WTC11 (cell line): ENCODE measurements around the gene NRXN3. TPM values are rescaled to one million over a fixed set of nuclear protein-coding genes. Genes with fewer than 3 reads are reported as not detected.
A peak's percentile ranks its signal among the peaks of the same experiment; 100 is the strongest.

ENCODE experiments used
- ATAC-seq: fragments of 200-7000 bp; cut with Tn5 transposase; 2 replicates; pipeline ENCODE4 v1.10.0; 2021; ENCODE audit warnings: mild to moderate bottlenecking, moderate library complexity
- CTCF ChIA-PET: fragments of 300-600 bp; sonication (Branson Sonifier 250); formaldehyde crosslinking; loops from one replicate; lab custom pipeline; 2021; ENCODE audit warnings: antibody characterized with exemption; lab: Charles Lee
- POLR2A ChIA-PET: fragments of 350-600 bp; sonication (Branson Sonifier 250); formaldehyde crosslinking; loops from one replicate; lab custom pipeline; 2021; ENCODE audit warnings: antibody characterized with exemption; lab: Charles Lee
- DNase-seq: peaks from one replicate; pipeline ENCODE4 v3.0.0; 2021; ENCODE audit warnings: low spot score
- H3K27ac Mint-ChIP-seq: 2 replicates; pipeline ENCODE4 v1.8.0; 2021; ENCODE audit warnings: mixed read lengths
- H3K27me3 Mint-ChIP-seq: 2 replicates; pipeline ENCODE4 v1.8.0; 2021; ENCODE audit warnings: low read depth, mild to moderate bottlenecking, moderate library complexity, mixed read lengths
- H3K36me3 Mint-ChIP-seq: 2 replicates; pipeline ENCODE4 v1.8.0; 2021; ENCODE audit warnings: mixed read lengths
- H3K4me1 Mint-ChIP-seq: 2 replicates; pipeline ENCODE4 v1.8.0; 2022; ENCODE audit warnings: mixed read lengths
- H3K4me3 Mint-ChIP-seq: 2 replicates; pipeline ENCODE4 v1.8.0; 2021; ENCODE audit warnings: mild to moderate bottlenecking, moderate library complexity, mixed read lengths
- H3K9me3 Mint-ChIP-seq: 2 replicates; pipeline ENCODE4 v1.8.0; 2021; ENCODE audit warnings: mixed read lengths
- CREM ChIP-seq: sonication (generic); formaldehyde crosslinking; IDR thresholded peaks from 2 replicates; pipeline ENCODE4 v1.8.1; 2022; ENCODE audit warnings: mild to moderate bottlenecking, missing genetic modification reagents, moderate library complexity
- FOXK1 ChIP-seq: sonication (generic); formaldehyde crosslinking; IDR thresholded peaks from 2 replicates; pipeline ENCODE4 v1.8.0; 2022; ENCODE audit warnings: mild to moderate bottlenecking, moderate library complexity, missing genetic modification reagents
- NFATC4 ChIP-seq: fragments of 250-450 bp; sonication (Bioruptor Pico); IDR thresholded peaks from 2 replicates; pipeline ENCODE4 v1.9.0; 2021; ENCODE audit warnings: mild to moderate bottlenecking
- NFE2L1 ChIP-seq: sonication (generic); formaldehyde crosslinking; IDR thresholded peaks from 2 replicates; pipeline ENCODE4 v1.8.1; 2023; ENCODE audit warnings: missing genetic modification reagents
- TEAD1 ChIP-seq: sonication (generic); formaldehyde crosslinking; IDR thresholded peaks from 2 replicates; pipeline ENCODE4 v1.8.0; 2022; ENCODE audit warnings: mild to moderate bottlenecking, missing genetic modification reagents
- ZNF138 ChIP-seq: sonication (generic); formaldehyde crosslinking; conservative IDR thresholded peaks from 2 replicates; pipeline ENCODE4 v1.8.1; 2022; ENCODE audit warnings: mild to moderate bottlenecking, moderate library complexity, missing genetic modification reagents
- ZNF317 ChIP-seq: sonication (generic); formaldehyde crosslinking; IDR thresholded peaks from 2 replicates; pipeline ENCODE4 v1.8.1; 2023; ENCODE audit warnings: low read depth, mild to moderate bottlenecking, moderate library complexity, missing genetic modification reagents, borderline replicate concordance
- ZNF396 ChIP-seq: fragments of 250-450 bp; sonication (Bioruptor Pico); IDR thresholded peaks from 2 replicates; pipeline ENCODE4 v1.8.0; 2021; ENCODE audit warnings: mild to moderate bottlenecking, moderate library complexity, borderline replicate concordance
- total RNA-seq: library from RNA; stranded (reverse); gene quantifications from 3 replicates; pipeline ENCODE4 v1.2.3, GENCODE V29; 2021
- TF ChIP-seq, protein P1 (sequence below): fragments of 250-450 bp; sonication (Bioruptor Pico); IDR thresholded peaks from 2 replicates; pipeline ENCODE4 v1.9.0; 2021; ENCODE audit warnings: mild to moderate bottlenecking
- TF ChIP-seq, protein P2 (sequence below): fragments of 200-600 bp; IDR thresholded peaks from 2 replicates; pipeline ENCODE4 v1.8.0; 2022; ENCODE audit warnings: antibody characterized with exemption
- TF ChIP-seq, protein P3 (sequence below): sonication (generic); formaldehyde crosslinking; IDR thresholded peaks from 2 replicates; pipeline ENCODE4 v1.8.0; 2022; ENCODE audit warnings: mild to moderate bottlenecking, missing genetic modification reagents
- TF ChIP-seq, protein P4 (sequence below): sonication (generic); formaldehyde crosslinking; IDR thresholded peaks from 2 replicates; pipeline ENCODE4 v1.8.0; 2022; ENCODE audit warnings: missing genetic modification reagents
- TF ChIP-seq, protein P5 (sequence below): sonication (generic); formaldehyde crosslinking; IDR thresholded peaks from 2 replicates; pipeline ENCODE4 v1.8.1; 2022; ENCODE audit warnings: mild to moderate bottlenecking, moderate library complexity, missing genetic modification reagents
- TF ChIP-seq, protein P6 (sequence below): fragments of 250-450 bp; sonication (Bioruptor Pico); IDR thresholded peaks from 2 replicates; pipeline ENCODE4 v1.9.0; 2021; ENCODE audit warnings: mild to moderate bottlenecking, borderline replicate concordance
- TF ChIP-seq, protein P7 (sequence below): sonication (generic); formaldehyde crosslinking; IDR thresholded peaks from 2 replicates; pipeline ENCODE4 v1.8.0; 2023; ENCODE audit warnings: mild to moderate bottlenecking, missing genetic modification reagents

Gene NRXN3
- total RNA-seq, 1 experiment from 2014 or later, result 3.0 TPM

DNA sequence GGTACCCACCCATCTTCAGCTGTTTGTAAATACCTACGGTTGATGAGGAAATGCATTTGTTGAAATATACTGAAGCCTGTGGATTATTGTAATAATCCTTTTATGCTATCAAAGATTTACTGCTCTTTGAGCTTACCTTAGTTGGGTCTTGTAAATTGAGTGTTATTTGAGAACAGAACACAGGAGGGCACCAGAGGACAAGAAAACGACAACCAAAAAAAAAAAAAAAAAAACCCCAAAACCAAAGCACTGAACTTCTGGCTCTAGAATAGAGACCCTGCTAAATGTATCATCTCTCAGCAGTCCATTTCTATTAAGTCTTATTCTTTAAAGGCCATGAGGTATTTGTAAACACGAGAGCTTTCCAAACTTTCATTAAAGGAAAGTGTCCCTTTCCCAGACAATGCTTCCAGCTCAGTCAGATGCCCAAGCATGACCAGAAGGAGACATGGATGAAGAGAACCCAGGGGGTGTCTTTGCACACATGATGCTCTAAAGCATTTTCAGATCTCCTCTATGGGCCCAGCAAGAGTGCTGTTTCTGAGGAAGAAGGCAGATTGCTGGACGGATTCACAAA is 763.9 kb downstream of the NRXN3 start:
- ATAC-seq, result peak; percentile 36; the same call in 1 of the 2 replicates
- ChIA-PET POLR2A (interaction anchor here (0.6 to 0.7 kb wide), 2 partner anchors 184 to 1990 kb away, joined by 3 to 9 read pairs; no protein-coding TSS in a partner anchor), CTCF (interaction anchor here (0.6 to 2.1 kb wide), 43 partner anchors 9 to 1614 kb away, joined by 3 to 10 read pairs (median 4); no protein-coding TSS in a partner anchor)
- no peaks in the 10 kb centered on the region for H3K36me3 Mint-ChIP-seq
- no peak overlapping the region for H3K27ac Mint-ChIP-seq
- H3K4me3 Mint-ChIP-seq, result no peak overlapping the region
- DNase-seq, result no peak
- peaks cover 6% of the 10 kb centered on the region for H3K9me3 Mint-ChIP-seq
- H3K27me3 Mint-ChIP-seq, result no peaks in the 10 kb centered on the region
- TF ChIP-seq, protein P1, sequence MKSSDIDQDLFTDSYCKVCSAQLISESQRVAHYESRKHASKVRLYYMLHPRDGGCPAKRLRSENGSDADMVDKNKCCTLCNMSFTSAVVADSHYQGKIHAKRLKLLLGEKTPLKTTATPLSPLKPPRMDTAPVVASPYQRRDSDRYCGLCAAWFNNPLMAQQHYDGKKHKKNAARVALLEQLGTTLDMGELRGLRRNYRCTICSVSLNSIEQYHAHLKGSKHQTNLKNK, result no peak
- TF ChIP-seq, protein P2, sequence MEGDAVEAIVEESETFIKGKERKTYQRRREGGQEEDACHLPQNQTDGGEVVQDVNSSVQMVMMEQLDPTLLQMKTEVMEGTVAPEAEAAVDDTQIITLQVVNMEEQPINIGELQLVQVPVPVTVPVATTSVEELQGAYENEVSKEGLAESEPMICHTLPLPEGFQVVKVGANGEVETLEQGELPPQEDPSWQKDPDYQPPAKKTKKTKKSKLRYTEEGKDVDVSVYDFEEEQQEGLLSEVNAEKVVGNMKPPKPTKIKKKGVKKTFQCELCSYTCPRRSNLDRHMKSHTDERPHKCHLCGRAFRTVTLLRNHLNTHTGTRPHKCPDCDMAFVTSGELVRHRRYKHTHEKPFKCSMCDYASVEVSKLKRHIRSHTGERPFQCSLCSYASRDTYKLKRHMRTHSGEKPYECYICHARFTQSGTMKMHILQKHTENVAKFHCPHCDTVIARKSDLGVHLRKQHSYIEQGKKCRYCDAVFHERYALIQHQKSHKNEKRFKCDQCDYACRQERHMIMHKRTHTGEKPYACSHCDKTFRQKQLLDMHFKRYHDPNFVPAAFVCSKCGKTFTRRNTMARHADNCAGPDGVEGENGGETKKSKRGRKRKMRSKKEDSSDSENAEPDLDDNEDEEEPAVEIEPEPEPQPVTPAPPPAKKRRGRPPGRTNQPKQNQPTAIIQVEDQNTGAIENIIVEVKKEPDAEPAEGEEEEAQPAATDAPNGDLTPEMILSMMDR, result peak; percentile 56
- TF ChIP-seq, protein P3, sequence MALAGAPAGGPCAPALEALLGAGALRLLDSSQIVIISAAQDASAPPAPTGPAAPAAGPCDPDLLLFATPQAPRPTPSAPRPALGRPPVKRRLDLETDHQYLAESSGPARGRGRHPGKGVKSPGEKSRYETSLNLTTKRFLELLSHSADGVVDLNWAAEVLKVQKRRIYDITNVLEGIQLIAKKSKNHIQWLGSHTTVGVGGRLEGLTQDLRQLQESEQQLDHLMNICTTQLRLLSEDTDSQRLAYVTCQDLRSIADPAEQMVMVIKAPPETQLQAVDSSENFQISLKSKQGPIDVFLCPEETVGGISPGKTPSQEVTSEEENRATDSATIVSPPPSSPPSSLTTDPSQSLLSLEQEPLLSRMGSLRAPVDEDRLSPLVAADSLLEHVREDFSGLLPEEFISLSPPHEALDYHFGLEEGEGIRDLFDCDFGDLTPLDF (CRISPR knock-in tag), result no peak
- TF ChIP-seq ZNF317 (CRISPR knock-in tag), result no peak
- TF ChIP-seq, protein P4, sequence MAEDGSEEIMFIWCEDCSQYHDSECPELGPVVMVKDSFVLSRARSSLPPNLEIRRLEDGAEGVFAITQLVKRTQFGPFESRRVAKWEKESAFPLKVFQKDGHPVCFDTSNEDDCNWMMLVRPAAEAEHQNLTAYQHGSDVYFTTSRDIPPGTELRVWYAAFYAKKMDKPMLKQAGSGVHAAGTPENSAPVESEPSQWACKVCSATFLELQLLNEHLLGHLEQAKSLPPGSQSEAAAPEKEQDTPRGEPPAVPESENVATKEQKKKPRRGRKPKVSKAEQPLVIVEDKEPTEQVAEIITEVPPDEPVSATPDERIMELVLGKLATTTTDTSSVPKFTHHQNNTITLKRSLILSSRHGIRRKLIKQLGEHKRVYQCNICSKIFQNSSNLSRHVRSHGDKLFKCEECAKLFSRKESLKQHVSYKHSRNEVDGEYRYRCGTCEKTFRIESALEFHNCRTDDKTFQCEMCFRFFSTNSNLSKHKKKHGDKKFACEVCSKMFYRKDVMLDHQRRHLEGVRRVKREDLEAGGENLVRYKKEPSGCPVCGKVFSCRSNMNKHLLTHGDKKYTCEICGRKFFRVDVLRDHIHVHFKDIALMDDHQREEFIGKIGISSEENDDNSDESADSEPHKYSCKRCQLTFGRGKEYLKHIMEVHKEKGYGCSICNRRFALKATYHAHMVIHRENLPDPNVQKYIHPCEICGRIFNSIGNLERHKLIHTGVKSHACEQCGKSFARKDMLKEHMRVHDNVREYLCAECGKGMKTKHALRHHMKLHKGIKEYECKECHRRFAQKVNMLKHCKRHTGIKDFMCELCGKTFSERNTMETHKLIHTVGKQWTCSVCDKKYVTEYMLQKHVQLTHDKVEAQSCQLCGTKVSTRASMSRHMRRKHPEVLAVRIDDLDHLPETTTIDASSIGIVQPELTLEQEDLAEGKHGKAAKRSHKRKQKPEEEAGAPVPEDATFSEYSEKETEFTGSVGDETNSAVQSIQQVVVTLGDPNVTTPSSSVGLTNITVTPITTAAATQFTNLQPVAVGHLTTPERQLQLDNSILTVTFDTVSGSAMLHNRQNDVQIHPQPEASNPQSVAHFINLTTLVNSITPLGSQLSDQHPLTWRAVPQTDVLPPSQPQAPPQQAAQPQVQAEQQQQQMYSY (CRISPR knock-in tag), result no peak
- TF ChIP-seq FOXK1 (CRISPR knock-in tag), result no peak
- TF ChIP-seq CREM (CRISPR knock-in tag), result no peak
- TF ChIP-seq TEAD1 (CRISPR knock-in tag), result no peak
- peaks cover 15% of the 10 kb centered on the region for H3K4me1 Mint-ChIP-seq

DNA sequence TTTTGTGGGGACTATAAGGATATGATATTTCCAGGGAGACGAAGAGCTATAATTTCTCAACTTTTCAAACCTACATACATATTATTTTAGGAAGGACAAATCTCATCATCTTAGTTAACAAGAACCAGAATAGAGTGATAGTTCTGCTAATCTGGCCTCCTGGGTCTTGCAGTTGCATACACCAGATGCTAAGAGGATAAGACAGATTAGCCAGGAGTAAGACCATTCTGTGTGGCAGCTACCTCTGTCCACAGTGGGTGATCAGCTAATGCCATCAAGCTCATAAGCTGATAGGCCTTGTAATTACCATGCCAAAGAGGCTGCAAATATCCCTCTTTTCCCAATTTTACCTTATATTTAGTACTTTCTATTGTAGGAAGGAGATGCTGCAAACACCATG is 776.8 kb downstream of the NRXN3 start:
- no peaks in the 10 kb centered on the region; the same call in 1 of the 2 replicates for H3K27me3 Mint-ChIP-seq
- TF ChIP-seq, protein P5, sequence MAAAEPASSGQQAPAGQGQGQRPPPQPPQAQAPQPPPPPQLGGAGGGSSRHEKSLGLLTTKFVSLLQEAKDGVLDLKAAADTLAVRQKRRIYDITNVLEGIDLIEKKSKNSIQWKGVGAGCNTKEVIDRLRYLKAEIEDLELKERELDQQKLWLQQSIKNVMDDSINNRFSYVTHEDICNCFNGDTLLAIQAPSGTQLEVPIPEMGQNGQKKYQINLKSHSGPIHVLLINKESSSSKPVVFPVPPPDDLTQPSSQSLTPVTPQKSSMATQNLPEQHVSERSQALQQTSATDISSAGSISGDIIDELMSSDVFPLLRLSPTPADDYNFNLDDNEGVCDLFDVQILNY (CRISPR knock-in tag), result no peak
- TF ChIP-seq ZNF396 (CRISPR knock-in tag), result no peak
- TF ChIP-seq, protein P6, sequence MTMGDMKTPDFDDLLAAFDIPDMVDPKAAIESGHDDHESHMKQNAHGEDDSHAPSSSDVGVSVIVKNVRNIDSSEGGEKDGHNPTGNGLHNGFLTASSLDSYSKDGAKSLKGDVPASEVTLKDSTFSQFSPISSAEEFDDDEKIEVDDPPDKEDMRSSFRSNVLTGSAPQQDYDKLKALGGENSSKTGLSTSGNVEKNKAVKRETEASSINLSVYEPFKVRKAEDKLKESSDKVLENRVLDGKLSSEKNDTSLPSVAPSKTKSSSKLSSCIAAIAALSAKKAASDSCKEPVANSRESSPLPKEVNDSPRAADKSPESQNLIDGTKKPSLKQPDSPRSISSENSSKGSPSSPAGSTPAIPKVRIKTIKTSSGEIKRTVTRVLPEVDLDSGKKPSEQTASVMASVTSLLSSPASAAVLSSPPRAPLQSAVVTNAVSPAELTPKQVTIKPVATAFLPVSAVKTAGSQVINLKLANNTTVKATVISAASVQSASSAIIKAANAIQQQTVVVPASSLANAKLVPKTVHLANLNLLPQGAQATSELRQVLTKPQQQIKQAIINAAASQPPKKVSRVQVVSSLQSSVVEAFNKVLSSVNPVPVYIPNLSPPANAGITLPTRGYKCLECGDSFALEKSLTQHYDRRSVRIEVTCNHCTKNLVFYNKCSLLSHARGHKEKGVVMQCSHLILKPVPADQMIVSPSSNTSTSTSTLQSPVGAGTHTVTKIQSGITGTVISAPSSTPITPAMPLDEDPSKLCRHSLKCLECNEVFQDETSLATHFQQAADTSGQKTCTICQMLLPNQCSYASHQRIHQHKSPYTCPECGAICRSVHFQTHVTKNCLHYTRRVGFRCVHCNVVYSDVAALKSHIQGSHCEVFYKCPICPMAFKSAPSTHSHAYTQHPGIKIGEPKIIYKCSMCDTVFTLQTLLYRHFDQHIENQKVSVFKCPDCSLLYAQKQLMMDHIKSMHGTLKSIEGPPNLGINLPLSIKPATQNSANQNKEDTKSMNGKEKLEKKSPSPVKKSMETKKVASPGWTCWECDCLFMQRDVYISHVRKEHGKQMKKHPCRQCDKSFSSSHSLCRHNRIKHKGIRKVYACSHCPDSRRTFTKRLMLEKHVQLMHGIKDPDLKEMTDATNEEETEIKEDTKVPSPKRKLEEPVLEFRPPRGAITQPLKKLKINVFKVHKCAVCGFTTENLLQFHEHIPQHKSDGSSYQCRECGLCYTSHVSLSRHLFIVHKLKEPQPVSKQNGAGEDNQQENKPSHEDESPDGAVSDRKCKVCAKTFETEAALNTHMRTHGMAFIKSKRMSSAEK (CRISPR knock-in tag), result no peak
- TF ChIP-seq, protein P7, sequence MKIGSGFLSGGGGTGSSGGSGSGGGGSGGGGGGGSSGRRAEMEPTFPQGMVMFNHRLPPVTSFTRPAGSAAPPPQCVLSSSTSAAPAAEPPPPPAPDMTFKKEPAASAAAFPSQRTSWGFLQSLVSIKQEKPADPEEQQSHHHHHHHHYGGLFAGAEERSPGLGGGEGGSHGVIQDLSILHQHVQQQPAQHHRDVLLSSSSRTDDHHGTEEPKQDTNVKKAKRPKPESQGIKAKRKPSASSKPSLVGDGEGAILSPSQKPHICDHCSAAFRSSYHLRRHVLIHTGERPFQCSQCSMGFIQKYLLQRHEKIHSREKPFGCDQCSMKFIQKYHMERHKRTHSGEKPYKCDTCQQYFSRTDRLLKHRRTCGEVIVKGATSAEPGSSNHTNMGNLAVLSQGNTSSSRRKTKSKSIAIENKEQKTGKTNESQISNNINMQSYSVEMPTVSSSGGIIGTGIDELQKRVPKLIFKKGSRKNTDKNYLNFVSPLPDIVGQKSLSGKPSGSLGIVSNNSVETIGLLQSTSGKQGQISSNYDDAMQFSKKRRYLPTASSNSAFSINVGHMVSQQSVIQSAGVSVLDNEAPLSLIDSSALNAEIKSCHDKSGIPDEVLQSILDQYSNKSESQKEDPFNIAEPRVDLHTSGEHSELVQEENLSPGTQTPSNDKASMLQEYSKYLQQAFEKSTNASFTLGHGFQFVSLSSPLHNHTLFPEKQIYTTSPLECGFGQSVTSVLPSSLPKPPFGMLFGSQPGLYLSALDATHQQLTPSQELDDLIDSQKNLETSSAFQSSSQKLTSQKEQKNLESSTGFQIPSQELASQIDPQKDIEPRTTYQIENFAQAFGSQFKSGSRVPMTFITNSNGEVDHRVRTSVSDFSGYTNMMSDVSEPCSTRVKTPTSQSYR, result no peak
- TF ChIP-seq ZNF138 (CRISPR knock-in tag), result no peak
- no peak for TF ChIP-seq CREM (CRISPR knock-in tag)
- no peak for TF ChIP-seq NFATC4 (CRISPR knock-in tag)
- TF ChIP-seq NFE2L1 (CRISPR knock-in tag), result no peak
- POLR2A ChIA-PET, result no interaction called here

More for the DNA sequence above, 776.8 kb downstream of the NRXN3 start:
- CTCF ChIA-PET, result no interaction called here
- no peak overlapping the region for H3K27ac Mint-ChIP-seq
- DNase-seq (no peak), ATAC-seq (no peak)
- H3K9me3 Mint-ChIP-seq, result no peaks in the 10 kb centered on the region
- H3K4me3 Mint-ChIP-seq, result no peak overlapping the region
- no peaks in the 10 kb centered on the region for H3K4me1 Mint-ChIP-seq
- H3K36me3 Mint-ChIP-seq, result no peaks in the 10 kb centered on the region
